COLO668 (cell line): ENCODE measurements around the gene BPIFB6.

Experiments used
- DNase-seq: peaks from one replicate; lab custom pipeline; 2025; ENCODE audit not compliant: unreplicated experiment; lab: John Stamatoyannopoulos, UW

The BPIFB6 gene

GRCh38 chr20:33082546-33082945 is 51.1 kb downstream of the BPIFB6 start:
- DNase-seq, result no peak

DNA sequence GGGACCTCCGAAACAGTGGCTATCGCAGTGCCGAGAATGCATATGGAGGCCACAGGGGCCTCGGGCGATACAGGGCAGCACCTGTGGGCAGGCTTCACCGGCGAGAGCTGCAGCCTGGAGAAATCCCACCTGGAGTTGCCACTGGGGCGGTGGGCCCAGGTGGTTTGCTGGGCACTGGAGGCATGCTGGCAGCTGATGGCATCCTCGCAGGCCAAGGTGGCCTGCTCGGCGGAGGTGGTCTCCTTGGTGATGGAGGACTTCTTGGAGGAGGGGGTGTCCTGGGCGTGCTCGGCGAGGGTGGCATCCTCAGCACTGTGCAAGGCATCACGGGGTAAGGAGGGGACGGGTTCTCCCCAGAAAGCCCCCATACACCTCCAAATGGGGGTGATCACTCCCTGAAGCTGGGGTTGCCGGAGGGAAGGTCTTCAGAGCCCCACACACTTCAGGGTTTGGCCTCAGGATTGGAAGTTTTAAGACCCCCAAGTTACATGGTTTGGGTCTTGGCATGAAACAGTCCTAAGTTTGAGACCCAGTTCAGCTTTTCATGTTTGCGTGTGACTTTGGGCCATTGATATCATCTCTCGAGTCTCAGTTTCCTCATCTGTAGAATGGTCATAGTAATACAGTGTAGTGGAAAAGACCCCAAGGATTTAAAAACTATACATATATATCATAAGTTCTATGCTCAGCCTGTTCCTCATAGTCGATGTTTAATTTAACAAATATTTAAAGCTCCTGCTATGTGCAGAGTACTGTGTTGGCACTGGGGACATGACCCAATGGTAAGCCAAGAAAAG is 52.3 kb downstream of the BPIFB6 start:
- no peak for DNase-seq

- no peak for DNase-seq
Measured at GRCh38 chr20:33084722-33085121, 53.3 kb downstream of the BPIFB6 start.

GRCh38 chr20:33086052-33086722 is 54.7 kb downstream of the BPIFB6 start:
- DNase-seq, result no peak

GRCh38 chr20:33091147-33091546 is 59.7 kb downstream of the BPIFB6 start:
- no peak for DNase-seq

GRCh38 chr20:33091693-33092092 is 60.2 kb downstream of the BPIFB6 start:
- no peak for DNase-seq

- DNase-seq, result no peak
Measured at GRCh38 chr20:33092361-33092760, 60.9 kb downstream of the BPIFB6 start.

- no peak for DNase-seq
Measured at GRCh38 chr20:33093074-33093473, 61.6 kb downstream of the BPIFB6 start.

DNA sequence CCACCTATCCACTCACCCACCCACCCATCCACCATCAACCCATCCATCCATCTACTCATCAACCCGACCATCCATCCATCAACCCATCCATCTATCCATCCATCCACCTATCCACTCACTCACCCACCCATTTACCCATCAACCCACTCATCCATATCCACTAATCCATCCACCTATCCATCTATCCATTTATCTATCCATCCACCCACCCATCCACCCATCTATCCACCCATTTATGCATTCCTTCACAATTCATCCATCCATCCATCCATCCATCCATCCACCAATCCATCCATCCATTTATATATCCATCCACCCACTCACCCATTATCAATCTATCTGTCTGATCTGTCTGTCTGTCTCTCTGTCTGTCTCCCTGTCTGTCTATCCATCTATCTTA is 62.1 kb downstream of the BPIFB6 start:
- no peak for DNase-seq
